Lower lobe of right lung (tissue), 2 donors: ENCODE results near the gene SYT5. TPM values are rescaled to one million over a fixed set of nuclear protein-coding genes. Genes with fewer than 3 reads are reported as not detected.

Experiments
- ATAC-seq, 2 donors: fragments of 200-7000 bp; cut with Tn5 transposase; one replicate each; pipeline ENCODE4 v1.9.1; 2020 to 2022; ENCODE audit warnings: mild to moderate bottlenecking in 2 of 2, moderate library complexity in 2 of 2
- DNase-seq: peaks from one replicate; pipeline ENCODE4 v3.0.0-alpha.2; 2020
- H3K27ac ChIP-seq: fragments of 200-600 bp; one replicate; pipeline ENCODE4 v1.8.0; 2022
- H3K27me3 ChIP-seq: fragments of 200-600 bp; one replicate; pipeline ENCODE4 v1.8.0; 2022; ENCODE audit warnings: low read depth
- H3K36me3 ChIP-seq: fragments of 200-600 bp; one replicate; pipeline ENCODE4 v1.8.0; 2022; ENCODE audit warnings: mild to moderate bottlenecking
- H3K4me1 ChIP-seq: fragments of 200-600 bp; one replicate; pipeline ENCODE4 v1.8.0; 2022
- H3K4me3 ChIP-seq: fragments of 200-600 bp; one replicate; pipeline ENCODE4 v1.8.0; 2022; ENCODE audit warnings: mild to moderate bottlenecking
- H3K9me3 ChIP-seq: fragments of 200-600 bp; one replicate; pipeline ENCODE4 v1.8.0; 2022
- intact Hi-C: fragments of 100-400 bp; cut with DNase I; formaldehyde crosslinking; loops from one replicate; pipeline ENCODE4 v1.11.0; 2022
- total RNA-seq: library from RNA; stranded (reverse); fragmentation: NEBNext Ultra II Directional; extraction: Animal tissue kit (Norgen Biotek cat#: 25700); gene quantifications from one replicate; pipeline ENCODE4 v1.2.1, GENCODE V29; 2021
- TF ChIP-seq, protein P1 (sequence below): fragments of 200-600 bp; IDR thresholded peaks from one replicate; pipeline ENCODE4 v1.8.0; 2022; ENCODE audit warnings: antibody characterized with exemption, mild to moderate bottlenecking
- donor health status: DM: no; HTN: yes; CAD: no; lungs with severe emphysema.

SYT5 gene
- total RNA-seq, 1 donor from 2014 or later, result not detected

GRCh38 chr19:55152017-55152416, 28.1 kb downstream of the SYT5 start:
- Histone ChIP-seq H3K36me3 (no peaks in the 10 kb centered on the region), H3K4me3 (no peak overlapping the region), H3K27ac (no peak overlapping the region), H3K4me1 (peaks cover 9% of the 10 kb centered on the region), H3K9me3 (no peaks in the 10 kb centered on the region), H3K27me3 (peaks cover 37% of the 10 kb centered on the region)
- ATAC-seq (no peak), DNase-seq (no peak)
- intact Hi-C loops, result no loop called here
- TF ChIP-seq, protein P1, sequence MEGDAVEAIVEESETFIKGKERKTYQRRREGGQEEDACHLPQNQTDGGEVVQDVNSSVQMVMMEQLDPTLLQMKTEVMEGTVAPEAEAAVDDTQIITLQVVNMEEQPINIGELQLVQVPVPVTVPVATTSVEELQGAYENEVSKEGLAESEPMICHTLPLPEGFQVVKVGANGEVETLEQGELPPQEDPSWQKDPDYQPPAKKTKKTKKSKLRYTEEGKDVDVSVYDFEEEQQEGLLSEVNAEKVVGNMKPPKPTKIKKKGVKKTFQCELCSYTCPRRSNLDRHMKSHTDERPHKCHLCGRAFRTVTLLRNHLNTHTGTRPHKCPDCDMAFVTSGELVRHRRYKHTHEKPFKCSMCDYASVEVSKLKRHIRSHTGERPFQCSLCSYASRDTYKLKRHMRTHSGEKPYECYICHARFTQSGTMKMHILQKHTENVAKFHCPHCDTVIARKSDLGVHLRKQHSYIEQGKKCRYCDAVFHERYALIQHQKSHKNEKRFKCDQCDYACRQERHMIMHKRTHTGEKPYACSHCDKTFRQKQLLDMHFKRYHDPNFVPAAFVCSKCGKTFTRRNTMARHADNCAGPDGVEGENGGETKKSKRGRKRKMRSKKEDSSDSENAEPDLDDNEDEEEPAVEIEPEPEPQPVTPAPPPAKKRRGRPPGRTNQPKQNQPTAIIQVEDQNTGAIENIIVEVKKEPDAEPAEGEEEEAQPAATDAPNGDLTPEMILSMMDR, result no peak

- peaks cover 9% of the 10 kb centered on the region for H3K4me1 ChIP-seq
- TF ChIP-seq, protein P1, result no peak
- no peaks in the 10 kb centered on the region for H3K9me3 ChIP-seq
- no peak within 1 kb of the TSS for H3K4me3 ChIP-seq
- H3K27me3 ChIP-seq, result peaks cover 47% of the 10 kb centered on the region
- no peak for ATAC-seq
- DNase-seq, result no peak
- intact Hi-C loops, result no loop called here
- no peaks in the 10 kb centered on the region for H3K36me3 ChIP-seq
- H3K27ac ChIP-seq, result no peak within 1 kb of the TSS
Measured at GRCh38 chr19:55149078-55150003, 30.7 kb downstream of the SYT5 start, which contains the start of gene TNNT1. TSS of gene TNNT1 (minus strand) at chr19:55149206. CDS start at chr19:55147157, 2,049 bp downstream.

DNA sequence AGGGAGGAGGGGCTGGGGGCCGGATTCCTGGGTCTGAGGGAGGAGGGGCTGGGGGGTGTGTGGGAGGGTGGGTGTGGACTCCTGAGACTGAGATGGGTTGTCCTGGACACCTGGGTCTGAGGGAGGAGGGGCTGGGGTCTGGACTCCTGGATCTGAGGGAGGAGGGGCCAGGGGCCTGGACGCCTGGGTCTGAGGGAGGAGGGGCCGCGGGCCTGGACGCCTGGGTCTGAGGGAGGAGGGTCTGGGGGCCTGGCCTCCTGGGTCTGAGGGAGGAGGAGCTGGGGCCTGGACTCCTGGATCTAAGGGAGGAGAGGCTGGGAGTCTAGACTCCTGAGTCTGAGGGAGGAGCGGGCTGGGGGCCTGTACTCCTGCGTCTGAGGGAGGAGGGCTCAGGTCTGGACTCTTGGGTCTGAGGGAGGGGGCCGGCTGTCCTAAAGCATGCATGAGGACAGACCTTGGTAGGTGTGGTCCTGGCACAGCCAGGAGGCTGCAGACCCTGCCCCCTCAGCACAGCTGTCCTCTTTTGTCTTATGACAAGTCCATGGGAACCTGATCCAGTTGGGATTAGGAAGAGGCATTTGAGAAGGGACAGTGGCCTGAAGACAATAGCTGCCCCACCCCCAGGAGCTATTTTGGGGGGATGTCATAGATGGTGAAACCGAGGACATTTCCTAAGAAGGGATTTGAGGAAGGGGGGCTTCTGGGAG, 32.4 kb downstream of the SYT5 start:
- no peak for ATAC-seq
- TF ChIP-seq, protein P1, result no peak
- no peak for DNase-seq
- intact Hi-C loops, result no loop called here
- Histone ChIP-seq H3K4me1 (peaks cover 9% of the 10 kb centered on the region), H3K4me3 (no peak overlapping the region), H3K27me3 (peaks cover 58% of the 10 kb centered on the region), H3K9me3 (no peaks in the 10 kb centered on the region), H3K27ac (no peak overlapping the region), H3K36me3 (no peaks in the 10 kb centered on the region)

- ATAC-seq, result peak in 1 of 2 donors; percentile 19
- Histone ChIP-seq H3K9me3 (no peaks in the 10 kb centered on the region), H3K4me1 (peaks cover 9% of the 10 kb centered on the region), H3K4me3 (peak overlapping the region; percentile 3), H3K36me3 (no peaks in the 10 kb centered on the region), H3K27me3 (peaks cover 68% of the 10 kb centered on the region), H3K27ac (no peak overlapping the region)
- DNase-seq, result no peak
- intact Hi-C loops, result no loop called here
- TF ChIP-seq, protein P1, result no peak
Measured at GRCh38 chr19:55146705-55147273, 33.3 kb downstream of the SYT5 start.

- Histone ChIP-seq H3K27ac (no peak overlapping the region), H3K4me3 (peak overlapping the region; percentile 3), H3K27me3 (peaks cover 74% of the 10 kb centered on the region), H3K36me3 (no peaks in the 10 kb centered on the region), H3K4me1 (peaks cover 14% of the 10 kb centered on the region), H3K9me3 (no peaks in the 10 kb centered on the region)
- no peak for DNase-seq
- intact Hi-C loops, result no loop called here
- TF ChIP-seq, protein P1, result no peak
- peak in 1 of 2 donors; percentile 12 for ATAC-seq
Measured at GRCh38 chr19:55146078-55146704, 33.9 kb downstream of the SYT5 start.
